ENCODE results near the gene FTCDNL1.

FTCDNL1 gene

DNA sequence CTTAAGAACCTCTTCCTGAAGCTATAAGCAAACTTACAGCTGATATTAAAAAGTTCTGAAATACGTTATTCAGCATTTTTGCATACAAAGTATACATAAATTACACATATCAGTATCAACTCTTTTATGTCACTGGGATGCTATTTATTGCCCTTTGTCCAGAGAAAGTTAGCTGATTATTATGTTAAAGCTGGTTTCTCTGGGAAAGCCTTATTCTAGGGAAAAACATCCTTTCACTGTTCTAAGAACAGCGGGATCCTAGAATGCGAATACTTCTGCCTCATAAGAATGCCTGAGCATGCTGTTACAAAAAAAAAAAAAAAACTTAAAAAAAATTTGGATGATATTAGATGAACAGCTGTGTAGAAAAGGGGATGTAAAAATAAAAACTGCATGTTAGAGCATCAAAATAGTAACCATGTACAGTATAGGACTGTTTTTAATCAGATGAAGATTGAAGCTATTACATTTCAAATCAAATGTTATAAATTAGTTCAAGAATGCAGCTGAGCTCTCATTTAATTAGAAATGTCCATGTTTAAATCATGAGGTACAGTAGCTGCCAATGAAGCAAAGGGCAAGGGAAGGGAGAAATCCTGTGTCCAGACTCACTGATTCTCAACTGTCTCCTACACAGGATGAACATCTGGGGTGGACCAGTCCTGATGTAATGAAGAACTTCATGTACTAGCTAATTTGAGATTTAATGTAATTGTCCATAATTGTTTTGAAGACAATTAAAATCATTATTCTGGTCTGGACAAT is 8.2 kb downstream of the FTCDNL1 start:
- no peak for DNase-seq (ENCODE audit: low read depth)

DNA sequence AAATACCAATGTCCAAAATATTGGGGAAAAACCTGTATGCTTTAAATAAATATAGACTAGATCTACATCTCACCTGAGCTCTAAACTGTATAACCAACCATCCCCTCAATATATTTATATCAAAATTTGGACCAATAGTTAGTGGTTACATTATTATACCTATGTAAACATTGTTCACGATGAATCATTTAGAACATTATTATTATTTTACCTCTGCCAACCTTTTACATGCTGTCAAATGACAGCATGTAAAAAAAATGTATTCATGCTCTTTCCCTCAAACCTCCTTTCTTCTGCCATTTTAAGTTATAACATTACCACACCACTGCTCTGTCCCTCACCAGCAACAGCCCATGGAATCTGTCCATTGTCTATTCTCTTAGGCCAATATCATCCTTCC is 9.6 kb downstream of the FTCDNL1 start:
- no peak for DNase-seq (ENCODE audit: low read depth)

DNA sequence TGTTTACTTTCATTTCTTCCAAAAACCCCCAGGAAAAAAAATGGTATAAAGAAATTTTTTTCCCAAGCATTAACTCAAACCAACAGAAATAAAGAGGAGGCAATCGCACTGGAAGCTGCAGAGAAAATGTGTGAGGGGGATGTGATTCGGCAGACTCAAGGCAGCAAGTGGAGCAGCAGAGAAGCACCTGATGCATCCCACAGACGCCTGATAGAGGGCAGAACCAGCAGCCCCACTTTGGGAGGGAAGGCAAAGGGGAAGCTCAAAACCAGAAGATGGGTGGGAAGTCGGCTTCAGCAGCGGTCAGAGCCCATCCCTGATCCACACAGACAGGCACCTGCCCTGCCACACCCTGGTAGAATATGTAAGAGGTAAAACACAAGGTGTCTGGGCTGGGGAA is 12.6 kb downstream of the FTCDNL1 start:
- no peak for DNase-seq (ENCODE audit: low read depth)

DNA sequence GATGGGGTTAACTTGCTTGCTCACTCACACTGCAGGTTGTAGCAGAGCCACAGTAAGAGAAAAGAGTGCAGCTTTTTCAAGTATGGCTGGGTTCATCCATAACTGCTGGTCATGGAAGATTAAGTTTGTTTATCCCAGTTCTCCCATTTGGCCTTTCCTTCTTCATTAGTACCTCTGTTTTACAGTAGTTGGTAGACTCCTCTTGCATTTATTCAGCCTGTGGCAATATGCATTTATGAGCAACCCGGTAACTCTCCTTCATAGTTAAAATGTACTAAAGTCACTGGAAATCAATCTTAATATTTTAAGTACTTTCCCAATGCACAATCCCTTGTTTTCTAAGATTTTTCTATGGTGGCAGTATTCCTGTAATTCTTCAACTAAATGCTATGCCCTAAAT is 14.0 kb downstream of the FTCDNL1 start:
- DNase-seq (ENCODE audit: low read depth): no peak

DNA sequence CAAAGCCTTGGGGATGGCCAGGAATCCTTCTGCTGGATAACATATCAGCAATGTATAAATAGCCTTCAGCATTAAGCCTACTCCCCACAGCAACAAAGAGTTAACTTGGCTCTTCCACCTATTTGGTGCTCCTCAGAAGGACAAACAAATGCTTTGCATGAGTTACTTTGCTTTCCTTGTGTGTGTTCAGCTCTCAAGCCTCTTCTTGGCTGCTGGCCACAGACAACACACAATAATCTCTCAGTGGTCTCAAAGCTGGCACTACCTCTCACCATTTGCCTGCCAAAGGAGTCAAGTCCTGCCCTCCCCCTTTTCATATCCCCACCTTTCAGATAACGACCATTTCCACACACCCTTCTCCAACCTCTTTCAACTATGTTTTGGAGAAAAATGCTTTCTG is 17.5 kb downstream of the FTCDNL1 start:
- DNase-seq (ENCODE audit: low read depth): no peak

DNA sequence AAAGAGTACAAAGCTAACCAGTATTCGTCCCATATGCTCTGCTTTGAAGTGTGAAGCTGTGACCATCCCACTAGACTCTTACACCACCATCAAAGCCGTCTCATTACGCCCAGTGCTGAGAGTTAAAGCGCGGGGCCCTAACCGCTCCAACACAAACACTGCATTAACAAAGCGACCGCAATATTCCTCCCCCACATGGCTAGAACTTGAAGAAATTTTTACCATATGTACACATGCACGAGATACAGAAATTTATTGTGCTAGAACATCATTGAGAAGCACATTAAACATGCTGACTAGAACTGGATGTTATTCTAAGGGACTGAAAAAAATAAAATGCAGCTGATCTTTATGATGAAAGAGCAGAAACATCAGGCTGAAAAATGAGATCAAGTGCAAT is 20.5 kb downstream of the FTCDNL1 start:
- no peak for DNase-seq (ENCODE audit: low read depth)

DNA sequence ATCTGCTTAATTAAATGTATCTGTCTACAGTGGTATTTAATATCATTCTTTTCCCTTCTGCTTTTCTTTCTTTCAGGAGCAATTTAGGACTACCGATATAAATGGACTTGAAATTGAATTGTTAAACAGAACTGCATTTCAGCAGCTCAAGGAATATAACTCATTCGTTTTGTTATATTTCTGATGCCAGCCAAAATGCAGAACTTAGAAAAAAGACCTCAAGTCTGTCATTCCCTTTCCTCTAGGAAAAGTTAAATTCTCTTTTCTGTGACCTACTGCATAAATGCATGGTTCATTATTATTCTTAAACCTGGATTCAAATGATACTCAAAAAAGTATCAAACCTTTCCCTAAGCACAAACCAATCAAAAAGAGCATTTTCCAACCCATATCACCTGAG is 21.4 kb downstream of the FTCDNL1 start:
- no peak for DNase-seq (ENCODE audit: low read depth)

DNA sequence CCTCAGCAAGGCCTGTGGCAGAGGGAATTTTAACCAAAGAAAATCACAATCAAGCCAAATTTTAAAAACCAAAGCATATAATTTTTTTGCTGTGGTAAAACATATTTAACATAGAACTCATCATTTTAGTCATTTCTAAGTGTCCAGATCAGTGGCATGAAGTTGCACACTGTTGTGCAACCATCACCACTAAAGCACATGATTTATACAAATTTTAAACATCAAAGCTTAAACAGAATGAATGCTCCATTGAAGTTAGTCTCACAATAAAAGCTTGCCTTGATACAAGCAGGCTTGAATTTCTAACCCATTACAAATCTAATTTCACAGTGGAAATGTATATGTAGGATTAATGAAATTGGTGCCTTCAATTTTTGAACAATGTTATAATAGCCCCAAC is 31.2 kb downstream of the FTCDNL1 start:
- DNase-seq (ENCODE audit: low read depth): no peak

DNA sequence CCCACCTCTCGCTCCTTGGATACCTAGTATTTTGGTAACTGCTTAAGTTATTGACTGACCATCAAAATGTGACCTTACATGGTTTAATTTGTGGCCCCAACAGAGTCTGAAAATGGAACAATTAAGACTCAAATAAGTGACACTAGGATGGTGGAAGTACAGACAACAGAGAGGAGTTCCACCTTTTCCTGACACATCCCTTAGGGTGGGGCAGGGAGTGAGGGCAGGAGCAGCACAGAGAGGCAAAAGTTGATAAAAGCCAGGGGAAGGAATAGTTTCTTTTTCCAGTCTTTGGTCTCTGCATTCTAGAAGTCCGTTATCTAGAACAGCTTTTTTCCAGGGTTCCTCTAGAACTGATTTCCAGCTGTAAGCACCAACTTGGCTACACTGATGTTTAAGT is 32.2 kb downstream of the FTCDNL1 start:
- no peak for DNase-seq (ENCODE audit: low read depth)

DNA sequence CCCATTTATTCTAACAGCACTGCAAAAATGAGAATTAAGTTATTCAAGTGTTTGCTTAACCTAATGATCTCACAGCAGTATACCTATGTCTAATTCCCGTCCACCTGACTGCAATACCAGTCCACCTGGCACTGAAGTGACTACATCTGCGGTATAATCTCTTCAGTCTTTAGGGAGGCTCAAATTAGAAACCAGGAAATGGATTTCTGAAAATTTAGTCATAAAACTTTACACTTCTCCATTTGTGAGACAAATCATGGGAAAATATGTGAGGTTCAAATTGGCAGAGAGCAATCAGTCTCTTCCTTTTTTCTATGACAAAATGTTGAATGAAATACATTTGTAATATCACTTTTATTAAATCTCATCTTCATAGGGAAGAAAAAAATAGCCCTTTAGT is 33.0 kb downstream of the FTCDNL1 start:
- DNase-seq (ENCODE audit: low read depth): no peak

DNA sequence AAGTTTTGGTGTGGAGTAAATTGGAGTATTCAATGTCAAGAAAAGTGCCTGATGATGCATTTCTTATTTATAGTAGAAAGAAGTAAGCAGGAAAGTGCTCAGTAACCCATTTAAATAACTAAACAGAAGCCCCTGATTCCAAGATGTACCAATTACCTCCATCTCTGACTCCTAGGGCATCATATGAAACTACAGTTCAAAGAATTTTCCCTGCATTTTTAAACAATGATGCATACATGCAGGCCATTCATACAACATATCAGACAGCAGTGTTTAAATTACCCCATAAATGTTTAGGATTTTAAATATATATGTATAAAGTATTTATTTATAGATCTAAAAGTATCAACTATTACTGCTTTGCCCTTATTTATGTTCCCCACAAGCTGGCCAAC is 36.2 kb downstream of the FTCDNL1 start:
- no peak for DNase-seq (ENCODE audit: low read depth)

DNA sequence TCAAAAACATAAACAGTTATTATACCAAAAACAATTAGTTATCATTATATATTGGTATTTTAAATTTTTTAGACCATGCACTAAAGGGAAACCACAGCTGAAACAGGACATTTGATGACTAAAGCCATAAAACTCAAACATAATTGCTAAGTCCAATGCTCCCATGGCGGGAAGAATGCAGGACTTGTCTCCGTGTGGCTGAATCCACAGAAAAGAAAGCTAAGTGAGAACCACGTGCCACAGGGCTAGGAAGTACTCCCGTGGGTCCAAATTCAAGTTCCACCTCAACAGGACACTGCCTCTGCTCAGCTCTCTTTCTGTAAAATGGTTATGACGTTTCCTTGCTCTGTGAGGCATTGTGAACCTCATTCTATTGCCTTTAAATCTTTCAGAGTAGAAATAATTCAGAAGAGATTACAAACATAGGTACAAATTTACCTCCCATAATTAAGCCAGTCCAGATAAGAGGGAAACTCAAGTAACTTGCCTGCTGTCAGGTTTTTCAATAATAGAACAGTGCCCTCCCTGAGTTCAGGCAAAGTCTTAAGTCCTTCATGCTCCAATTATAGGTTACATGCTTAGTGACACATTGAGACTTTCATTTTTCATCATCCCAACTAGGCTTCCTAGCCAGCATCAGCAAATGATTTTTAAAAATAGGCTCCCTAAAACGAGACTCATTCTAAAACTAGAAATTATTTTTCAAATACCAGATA is 36.7 kb downstream of the FTCDNL1 start:
- DNase-seq (ENCODE audit: low read depth): no peak

DNA sequence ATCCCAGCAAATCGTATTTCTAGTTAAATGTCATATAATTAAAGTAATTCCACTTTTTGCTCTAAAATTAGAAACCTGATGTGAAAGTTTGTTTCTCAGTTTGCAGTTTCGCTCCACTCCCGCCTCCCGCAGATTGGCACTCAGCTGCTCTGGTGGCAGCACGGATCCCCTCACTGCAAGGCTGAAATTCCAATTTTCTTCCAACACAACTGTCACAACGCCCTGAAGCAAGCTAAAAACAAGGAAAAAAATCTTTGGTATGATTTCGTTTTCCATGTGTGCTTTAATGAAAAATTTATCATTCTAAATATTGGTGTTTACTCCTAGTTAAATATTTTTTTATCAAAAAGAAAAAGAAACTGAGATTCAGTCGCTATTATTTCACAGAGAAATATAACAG is 38.5 kb downstream of the FTCDNL1 start:
- DNase-seq (ENCODE audit: low read depth): no peak

DNA sequence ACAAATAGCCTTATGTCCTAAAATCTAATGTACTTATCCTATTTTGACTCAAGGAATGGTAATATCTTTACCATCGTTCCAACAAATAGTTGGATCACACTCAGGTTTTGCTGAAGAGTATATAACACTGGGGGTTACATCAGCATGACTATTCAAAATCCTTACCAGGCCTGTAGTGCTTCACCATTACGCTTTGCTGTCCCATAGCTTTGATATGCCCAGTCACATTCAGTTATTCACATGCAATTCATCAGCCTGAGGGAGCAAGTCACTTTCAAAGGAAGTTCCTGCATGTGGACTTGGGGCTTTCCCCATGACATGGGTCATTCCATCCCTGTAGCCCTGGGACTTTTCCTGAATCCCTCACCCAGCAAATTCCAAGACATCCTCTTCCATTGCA is 39.6 kb downstream of the FTCDNL1 start:
- no peak for DNase-seq (ENCODE audit: low read depth)

DNA sequence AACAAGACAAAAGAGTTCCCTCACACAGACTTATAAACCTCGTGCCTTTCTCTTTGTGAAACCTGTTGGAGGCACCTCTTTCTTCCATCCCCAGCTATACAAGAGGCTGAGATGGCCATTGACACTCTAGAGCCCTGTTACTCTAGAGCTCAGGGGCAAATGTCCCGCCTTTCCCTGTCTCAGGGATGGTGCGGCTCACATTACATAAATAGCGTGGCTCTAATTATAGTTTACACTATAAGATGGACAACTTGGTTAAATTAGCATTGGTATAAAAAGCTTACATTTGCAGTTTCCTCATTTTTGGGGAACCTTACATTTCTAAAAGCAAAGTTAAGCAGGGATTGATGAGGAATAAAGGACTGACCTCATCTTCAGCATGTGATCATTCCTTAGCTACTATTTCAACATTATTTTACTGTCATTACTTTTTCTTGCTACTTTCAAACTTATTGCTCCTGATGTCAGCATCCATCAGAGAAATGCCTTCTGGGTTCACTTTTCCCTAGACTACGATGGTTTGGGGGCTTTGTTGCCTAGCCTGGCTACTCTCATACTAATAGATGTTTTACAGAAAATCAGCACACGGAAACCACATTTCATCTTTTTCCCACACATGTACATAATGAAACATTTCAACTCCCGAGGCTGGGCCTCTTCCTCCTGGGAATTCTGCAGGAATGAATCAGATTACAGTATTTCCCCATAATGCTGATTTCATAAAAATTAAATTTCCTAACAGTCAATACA is 40.4 kb downstream of the FTCDNL1 start:
- no peak for DNase-seq (ENCODE audit: low read depth)

DNA sequence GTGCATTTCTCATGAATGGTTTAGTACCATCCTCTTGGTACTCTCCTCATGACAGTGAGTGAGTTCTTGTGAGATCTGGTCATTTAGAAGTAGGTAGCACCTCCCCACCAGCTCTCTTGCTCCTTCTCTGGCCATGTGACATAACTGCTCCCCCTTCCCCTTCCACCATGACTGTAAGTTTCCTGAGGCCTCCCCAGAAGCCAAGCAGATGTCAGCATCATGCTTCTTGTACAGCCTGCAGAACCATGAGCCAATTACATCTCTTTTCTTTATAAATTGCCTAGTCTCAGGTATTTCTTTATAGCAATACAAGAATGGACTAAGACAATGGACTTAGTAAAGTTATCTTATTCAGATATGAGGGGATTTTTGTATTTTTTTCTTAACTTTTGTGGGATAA is 43.0 kb downstream of the FTCDNL1 start:
- no peak for DNase-seq (ENCODE audit: low read depth)

DNA sequence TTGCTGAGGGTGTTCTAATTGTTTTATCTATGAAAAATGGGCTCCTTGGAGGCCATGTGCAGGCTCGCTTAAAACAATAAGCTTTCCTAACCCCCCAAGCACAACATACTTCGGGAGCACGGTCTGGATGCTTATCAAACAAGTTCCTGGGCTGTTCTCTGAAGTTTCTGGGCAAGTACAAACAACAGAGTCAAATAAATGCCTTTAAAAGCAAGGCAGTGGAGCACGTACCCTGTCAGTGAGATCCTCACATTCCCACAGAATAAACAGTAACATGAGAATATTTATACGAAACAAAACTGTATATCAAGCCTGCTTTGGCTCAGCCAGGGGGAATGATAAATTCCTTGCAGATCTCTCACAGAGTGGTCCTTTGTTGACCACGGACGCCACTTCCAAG is 44.8 kb downstream of the FTCDNL1 start:
- no peak for DNase-seq (ENCODE audit: low read depth)

DNA sequence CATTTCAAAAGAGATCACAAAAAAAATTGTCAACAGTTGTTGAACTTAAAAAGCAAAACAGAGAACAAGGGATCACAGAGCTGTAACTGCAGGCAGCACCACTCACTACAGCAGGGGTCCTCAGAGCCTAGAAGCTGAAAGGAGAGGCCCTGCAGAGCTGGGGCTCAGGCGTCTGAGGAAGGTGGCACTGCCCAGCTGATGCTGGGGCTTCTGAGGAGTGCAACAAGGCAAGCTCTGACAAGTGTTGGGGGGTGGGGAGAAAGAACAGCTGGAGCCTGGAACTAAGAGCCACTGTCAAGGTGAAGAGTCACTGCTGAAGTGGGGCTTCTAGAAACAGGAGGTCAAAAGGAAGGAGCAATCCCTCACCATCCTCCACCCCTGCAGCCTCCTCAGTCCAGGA is 46.2 kb downstream of the FTCDNL1 start:
- no peak for DNase-seq (ENCODE audit: low read depth)

DNA sequence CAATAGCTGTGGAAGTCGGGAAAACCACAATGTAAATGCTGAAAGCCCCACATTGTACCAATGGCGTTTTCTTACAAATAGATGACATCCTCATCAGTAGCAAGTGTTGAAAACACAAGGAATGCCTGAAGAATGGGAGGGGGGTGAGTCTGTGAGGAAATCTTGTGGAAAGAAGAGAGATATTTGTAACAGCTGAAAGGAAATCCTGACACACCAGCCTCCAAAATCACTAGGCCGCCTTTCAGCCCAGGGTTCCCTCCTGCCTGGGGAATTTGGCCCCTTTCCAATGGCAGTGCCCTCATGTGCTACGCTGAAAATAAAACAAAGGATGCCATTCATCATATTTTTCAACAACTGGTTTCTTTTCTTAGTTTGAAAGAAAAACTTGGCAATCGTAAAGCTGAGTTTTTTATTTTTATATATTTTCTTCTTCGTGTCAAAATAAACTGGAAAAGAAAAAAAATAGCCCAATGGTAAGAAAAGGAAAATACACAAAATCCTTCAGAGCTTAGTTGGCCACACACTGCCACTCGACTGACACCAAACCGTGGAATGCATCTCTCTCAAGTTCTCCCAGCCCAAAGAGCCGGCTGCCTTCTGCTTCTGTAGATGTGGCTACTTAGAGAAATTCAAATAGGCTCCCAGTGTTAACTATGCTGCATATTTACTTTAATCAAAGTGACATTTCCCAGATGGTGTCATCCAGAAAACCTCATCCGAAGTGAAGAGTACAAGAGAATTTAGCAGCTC is 52.0 kb downstream of the FTCDNL1 start:
- no peak for DNase-seq (ENCODE audit: low read depth)

DNA sequence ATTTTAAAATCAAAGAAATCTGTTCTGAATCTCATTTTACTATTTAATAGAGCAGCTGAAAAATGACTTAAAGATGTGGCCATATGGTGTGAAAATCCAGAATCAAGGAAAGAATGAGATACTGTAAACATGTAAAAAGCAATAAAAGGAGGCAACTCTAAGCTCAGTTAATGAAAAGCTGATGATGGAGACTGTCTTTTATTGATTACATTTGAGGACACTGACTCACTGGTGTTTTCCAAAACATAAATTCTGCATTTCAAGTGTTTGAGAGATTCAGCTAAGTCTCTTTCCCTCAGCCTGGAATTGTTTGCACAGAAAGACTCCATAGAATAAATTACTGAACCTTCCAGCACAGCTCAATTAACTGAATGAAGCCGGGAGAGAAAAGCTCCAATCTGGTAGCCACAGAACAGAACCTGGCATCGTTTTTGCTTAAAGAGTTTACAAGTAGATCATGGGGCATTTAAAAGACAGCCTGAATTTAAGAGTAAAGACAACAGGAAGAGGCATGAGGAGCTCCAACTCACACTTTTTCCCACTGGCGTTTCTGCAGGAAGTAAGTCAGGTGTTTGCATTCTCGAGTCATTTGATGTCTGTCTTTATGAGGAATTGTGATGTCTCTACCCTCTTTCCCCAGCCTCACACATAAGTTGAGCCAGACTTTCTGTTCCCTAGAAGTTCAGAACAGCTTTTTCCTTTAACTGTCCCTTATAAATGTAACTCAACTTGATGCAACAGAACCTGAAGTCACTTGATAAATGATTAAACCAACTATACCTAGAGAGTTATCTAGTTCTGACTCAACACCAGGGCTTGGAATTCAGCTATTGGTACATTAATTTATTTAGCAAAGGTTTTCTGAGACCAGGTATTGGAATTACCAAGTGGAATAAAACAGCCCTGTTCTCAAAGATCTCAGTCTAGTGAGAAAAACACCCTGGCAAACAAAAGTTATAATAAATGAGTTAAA is 53.3 kb downstream of the FTCDNL1 start:
- no peak for DNase-seq (ENCODE audit: low read depth)

DNA sequence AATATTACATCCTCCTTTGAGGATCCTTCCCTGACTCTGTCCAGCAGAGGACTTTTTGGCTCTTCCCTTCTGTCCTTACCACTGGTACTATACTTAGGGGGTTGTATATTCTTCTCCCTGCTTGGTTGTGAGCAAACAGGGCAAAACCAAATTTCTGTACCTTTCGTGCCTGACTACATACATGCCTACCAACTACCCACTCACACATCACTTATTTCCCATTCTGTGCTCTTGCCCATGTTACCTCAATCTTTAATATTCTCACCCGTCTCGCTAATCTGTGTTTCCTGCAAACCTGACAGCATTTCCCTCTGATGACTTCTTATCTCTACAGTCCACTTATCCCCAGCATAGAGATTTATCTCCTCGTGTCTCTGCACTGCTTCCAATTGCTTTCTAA is 58.6 kb downstream of the FTCDNL1 start:
- DNase-seq (ENCODE audit: low read depth): no peak
